Thyroid gland (tissue), 4 donors: Measurements from ENCODE around the gene IRGC. TPM values are rescaled to one million over a fixed set of nuclear protein-coding genes. Genes with fewer than 3 reads are reported as not detected.

ENCODE experiments used
- DNase-seq, 2 donors: peaks; one replicate each; pipeline ENCODE4 v3.0.0-alpha.2; 2019
- H3K27ac ChIP-seq, 3 donors: fragments of 200-600 bp; sonication (generic); 1 replicate in 2 of 3; 2 replicates in 1 of 3; pipeline ENCODE4 v1.5.1; 2016 to 2019; ENCODE audit warnings: mild to moderate bottlenecking in 1 of 3, moderate library complexity in 1 of 3
- H3K27me3 ChIP-seq: fragments of 200-600 bp; sonication (generic); one replicate; pipeline ENCODE4 v1.5.1; 2019
- H3K36me3 ChIP-seq, 2 donors: fragments of 200-600 bp; sonication (generic); one replicate each; pipeline ENCODE4 v1.5.1; 2016 to 2019
- H3K4me1 ChIP-seq, 2 donors: fragments of 200-600 bp; sonication (generic); one replicate each; pipeline ENCODE4 v1.5.1; 2017 to 2019
- H3K4me3 ChIP-seq, 3 donors: fragments of 200-600 bp; sonication (generic); replicated peaks in 1 of 3; 1 replicate in 2 of 3; 2 replicates in 1 of 3; pipeline ENCODE4 v1.5.1; 2016; ENCODE audit warnings: mild to moderate bottlenecking in 1 of 3
- H3K9me3 ChIP-seq: fragments of 200-600 bp; sonication (generic); one replicate; pipeline ENCODE4 v1.5.1; 2017
- CTCF ChIP-seq, 6 experiments: fragments of 200-600 bp in 3 of 6; fragments of 450-650 bp in 3 of 6; sonication (generic) in 3 of 6; IDR thresholded peaks; one replicate each; pipeline ENCODE4 v1.5.1; 2016 to 2019; ENCODE audit warnings: antibody characterized with exemption in 6 of 6, mild to moderate bottlenecking in 2 of 6, inconsistent platforms in 1 of 6, moderate library complexity in 1 of 6
- POLR2A ChIP-seq, 2 donors: fragments of 450-650 bp; IDR thresholded peaks; one replicate each; pipeline ENCODE4 v1.6.1; 2017; ENCODE audit warnings: antibody characterized with exemption in 2 of 2, mild to moderate bottlenecking in 2 of 2, moderate library complexity in 1 of 2
- WGBS, 2 donors: methylation state at CpG; one replicate each; pipeline ENCODE4 v1.1.5; 2017; 5-methylcytosine and 5-hydroxymethylcytosine counted together
- intact Hi-C: fragments of 100-400 bp; cut with DNase I; formaldehyde crosslinking; loops from one replicate; pipeline ENCODE4 v1.15.1; 2023
- total RNA-seq, 4 donors: library from RNA; depleted of rRNA; stranded (reverse); fragments of >200 nt; gene quantifications; one replicate each; pipeline ENCODE4 v1.2.3, GENCODE V29; 2016

IRGC gene
- total RNA-seq, 4 donors from 2014 or later = 1.1 TPM; not detected in 3

GRCh38 chr19:43704002-43704705 is 11.7 kb upstream of the IRGC start:
- WGBS, 2 donors = 68 to 77% methylated on average over 7 of the region's 7 CpGs
- intact Hi-C loops = no loop called here
- no peaks in the 10 kb centered on the region for H3K27me3 ChIP-seq

GRCh38 chr19:43705729-43706128 is 10.1 kb upstream of the IRGC start:
- Histone ChIP-seq H3K9me3 (no peaks in the 10 kb centered on the region), H3K4me3 (no peak overlapping the region), H3K36me3 (no peaks in the 10 kb centered on the region), H3K27me3 (no peaks in the 10 kb centered on the region), H3K4me1 (no peaks in the 10 kb centered on the region), H3K27ac (no peak overlapping the region)
- intact Hi-C loops = no loop called here
- TF ChIP-seq CTCF (IDR thresholded peaks at IDR 0.05) = no peak
- TF ChIP-seq POLR2A (IDR thresholded peaks at IDR 0.05) = no peak
- 78 to 90% methylated on average over 6 of the region's 6 CpGs for WGBS, 2 donors
- DNase-seq = no peak

More at GRCh38 chr19:43704002-43704705, 11.7 kb upstream of the IRGC start:
- Histone ChIP-seq H3K4me1 (peaks cover 0 to 4% of the 10 kb centered on the region in 2 donors), H3K27ac (no peak overlapping the region), H3K4me3 (no peak overlapping the region), H3K9me3 (no peaks in the 10 kb centered on the region), H3K36me3 (no peaks in the 10 kb centered on the region)
- TF ChIP-seq POLR2A (IDR thresholded peaks at IDR 0.05) (no peak), CTCF (IDR thresholded peaks at IDR 0.05) (no peak)
- DNase-seq = no peak

GRCh38 chr19:43707158-43707712 is 8.6 kb upstream of the IRGC start:
- H3K27ac ChIP-seq = no peak overlapping the region
- 89 to 91% methylated on average over 13 of the region's 13 CpGs for WGBS, 2 donors
- H3K4me3 ChIP-seq = no peak overlapping the region
- no peaks in the 10 kb centered on the region for H3K9me3 ChIP-seq
- TF ChIP-seq CTCF (IDR thresholded peaks at IDR 0.05) (no peak), POLR2A (IDR thresholded peaks at IDR 0.05) (no peak)
- H3K36me3 ChIP-seq = no peaks in the 10 kb centered on the region
- intact Hi-C loops = no loop called here
- no peak for DNase-seq
- H3K27me3 ChIP-seq = no peaks in the 10 kb centered on the region
- no peaks in the 10 kb centered on the region for H3K4me1 ChIP-seq

GRCh38 chr19:43708716-43709115 is 7.2 kb upstream of the IRGC start:
- WGBS, 2 donors = 56 to 67% methylated on average over 2 of the region's 2 CpGs
- H3K4me3 ChIP-seq = no peak overlapping the region
- no peak for TF ChIP-seq CTCF (IDR thresholded peaks at IDR 0.05)
- TF ChIP-seq POLR2A (IDR thresholded peaks at IDR 0.05) = no peak
- H3K27ac ChIP-seq = no peak overlapping the region
- DNase-seq = no peak
- no peaks in the 10 kb centered on the region for H3K4me1 ChIP-seq
- no peaks in the 10 kb centered on the region for H3K9me3 ChIP-seq
- no peaks in the 10 kb centered on the region for H3K27me3 ChIP-seq
- no peaks in the 10 kb centered on the region for H3K36me3 ChIP-seq
- intact Hi-C loops = no loop called here

- no peaks in the 10 kb centered on the region for H3K4me1 ChIP-seq
- H3K27me3 ChIP-seq = no peaks in the 10 kb centered on the region
- no peaks in the 10 kb centered on the region for H3K36me3 ChIP-seq
- WGBS, 2 donors = 60 to 65% methylated on average over 12 of the region's 12 CpGs
- H3K27ac ChIP-seq = no peak overlapping the region
- H3K9me3 ChIP-seq = no peaks in the 10 kb centered on the region
- TF ChIP-seq POLR2A (IDR thresholded peaks at IDR 0.05) (no peak), CTCF (IDR thresholded peaks at IDR 0.05) (no peak)
- no peak overlapping the region for H3K4me3 ChIP-seq
- DNase-seq = no peak
- intact Hi-C loops = no loop called here
Observed at GRCh38 chr19:43711751-43712355, 4.0 kb upstream of the IRGC start.
